Panc1 (cell line): ENCODE measurements around the gene SPATA7. TPM values are rescaled to one million over a fixed set of nuclear protein-coding genes. Genes with fewer than 3 reads are reported as not detected.

Experiments used
- ATAC-seq: fragments of 200-7000 bp; cut with Tn5 transposase; 2 replicates; pipeline ENCODE4 v1.9.1; 2020; ENCODE audit warnings: mild to moderate bottlenecking, moderate library complexity
- BruUV-seq: library from RNA; stranded (reverse); fragments of 400-500 nt; replicated peaks from 2 replicates; lab custom pipeline; 2021; lab: Mats Ljungman, UMichigan
- CTCF ChIA-PET: fragments of 300-600 bp; sonication (Branson Sonifier 250); formaldehyde crosslinking; loops from one replicate; lab custom pipeline; 2022; ENCODE audit warnings: antibody characterized with exemption; lab: Charles Lee
- POLR2A ChIA-PET: fragments of 300-600 bp; sonication (Branson Sonifier 250); formaldehyde crosslinking; loops from one replicate; lab custom pipeline; 2022; ENCODE audit warnings: antibody characterized with exemption; lab: Charles Lee
- DNase-seq: peaks from one replicate; pipeline ENCODE4 v3.0.0-alpha.2; 2010; ENCODE audit warnings: low read depth, low spot score
- H3K27ac ChIP-seq: 2 replicates; pipeline ENCODE4 v1.5.1; 2011; ENCODE audit warnings: mild to moderate bottlenecking, low read length, inconsistent platforms
- H3K27me3 ChIP-seq: fragments of 200-500 bp; sonication (Bioruptor generic); 2 replicates; pipeline ENCODE4 v1.6.0; 2014; ENCODE audit warnings: low read length, inconsistent platforms; ENCODE audit not compliant: control insufficient read depth, insufficient read depth
- H3K36me3 ChIP-seq: fragments of 200-500 bp; sonication (Bioruptor generic); 2 replicates; pipeline ENCODE4 v1.5.1; 2014; ENCODE audit warnings: inconsistent platforms, mild to moderate bottlenecking, low read length, moderate library complexity; ENCODE audit not compliant: control insufficient read depth, insufficient read depth
- H3K4me1 ChIP-seq: 2 replicates; pipeline ENCODE4 v1.5.1; 2011; ENCODE audit warnings: inconsistent platforms, mild to moderate bottlenecking, low read length, moderate library complexity; ENCODE audit not compliant: control insufficient read depth, insufficient read depth
- H3K4me3 ChIP-seq, 2 experiments: 2 replicates each; pipeline ENCODE4 v1.5.1; 2011 to 2012; ENCODE audit warnings: low read depth in 2 of 2, low read length in 2 of 2, mild to moderate bottlenecking in 2 of 2, inconsistent platforms in 1 of 2, moderate library complexity in 1 of 2
- H3K9me3 ChIP-seq: fragments of 200-500 bp; sonication (Bioruptor generic); 2 replicates; pipeline ENCODE4 v1.5.1; 2014; ENCODE audit warnings: low read depth, mild to moderate bottlenecking, inconsistent platforms, low read length, moderate library complexity; ENCODE audit not compliant: control insufficient read depth, insufficient read depth
- POLR2AphosphoS5 ChIP-seq: IDR thresholded peaks from 2 replicates; pipeline ENCODE4 v1.6.1; 2012; ENCODE audit warnings: mild to moderate bottlenecking, low read depth, low read length, moderate library complexity
- SIN3A ChIP-seq: IDR thresholded peaks from 2 replicates; pipeline ENCODE4 v1.6.1; 2012; ENCODE audit warnings: low read depth, mild to moderate bottlenecking, low read length, moderate library complexity, borderline replicate concordance; ENCODE audit not compliant: insufficient read depth
- TCF7L2 ChIP-seq: IDR thresholded peaks from 2 replicates; pipeline ENCODE4 v1.6.1; 2011; ENCODE audit warnings: mild to moderate bottlenecking, low read depth, low read length, inconsistent platforms
- in situ Hi-C: cut with HindIII; loops from 2 replicates; pipeline ENCODE4 v1.10.0; 2016; ENCODE audit warnings: low sequenced_read_pairs, low pct_unique_long_range_greater_than_20kb
- intact Hi-C: fragments of 100-400 bp; cut with micrococcal nuclease; formaldehyde crosslinking; loops from one replicate; pipeline ENCODE4 v1.10.0; 2022; ENCODE audit not compliant: unreplicated experiment
- total RNA-seq: library from RNA; stranded (reverse); gene quantifications from one replicate; pipeline ENCODE4 v1.2.1, GENCODE V29; 2021; ENCODE audit not compliant: unreplicated experiment
- TF ChIP-seq, protein P1 (sequence below): fragments of 450-650 bp; IDR thresholded peaks from 2 replicates; pipeline ENCODE4 v1.5.1; 2017; ENCODE audit warnings: mild to moderate bottlenecking
- TF ChIP-seq, protein P2 (sequence below), 2 experiments: IDR thresholded peaks; 2 replicates each; pipeline ENCODE4 v1.6.1; 2011 to 2012; ENCODE audit warnings: low read depth in 2 of 2, control low read depth in 1 of 2, low read length in 1 of 2, mild to moderate bottlenecking in 1 of 2, moderate library complexity in 1 of 2; ENCODE audit not compliant: insufficient read depth in 1 of 2

Gene SPATA7
- total RNA-seq, 1 experiment from 2014 or later: 4.0 TPM

DNA sequence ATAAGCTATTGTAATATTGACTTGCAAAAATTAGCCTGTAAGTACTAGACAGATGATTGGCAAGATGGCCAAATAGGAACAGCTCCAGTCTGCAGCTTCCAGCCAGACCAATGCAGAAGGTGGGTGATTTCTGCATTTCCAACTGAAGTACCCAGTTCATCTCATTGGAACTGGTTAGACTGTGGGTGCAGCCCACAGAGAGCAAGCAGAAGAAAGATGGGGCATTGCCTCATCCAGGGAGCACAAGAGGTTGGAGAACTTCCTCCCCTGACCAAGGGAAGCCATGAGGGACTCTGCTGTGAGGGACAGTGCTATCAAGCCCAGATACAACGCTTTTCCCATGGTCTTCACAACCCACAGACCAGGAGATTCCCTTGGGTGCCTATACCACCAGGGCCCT is 16.0 kb upstream of the SPATA7 start:
- Histone ChIP-seq H3K4me3 (no peak overlapping the region), H3K36me3 (no peaks in the 10 kb centered on the region), H3K4me1 (no peaks in the 10 kb centered on the region), H3K27me3 (no peaks in the 10 kb centered on the region), H3K27ac (no peak overlapping the region), H3K9me3 (no peaks in the 10 kb centered on the region)
- DNase-seq: no peak
- ChIA-PET POLR2A (no interaction called here), CTCF (no interaction called here)
- ATAC-seq: no peak
- BruUV-seq: no TSS peak
- intact Hi-C loops (no loop called here), in situ Hi-C loops (no loop called here)
- TF ChIP-seq, protein P1, sequence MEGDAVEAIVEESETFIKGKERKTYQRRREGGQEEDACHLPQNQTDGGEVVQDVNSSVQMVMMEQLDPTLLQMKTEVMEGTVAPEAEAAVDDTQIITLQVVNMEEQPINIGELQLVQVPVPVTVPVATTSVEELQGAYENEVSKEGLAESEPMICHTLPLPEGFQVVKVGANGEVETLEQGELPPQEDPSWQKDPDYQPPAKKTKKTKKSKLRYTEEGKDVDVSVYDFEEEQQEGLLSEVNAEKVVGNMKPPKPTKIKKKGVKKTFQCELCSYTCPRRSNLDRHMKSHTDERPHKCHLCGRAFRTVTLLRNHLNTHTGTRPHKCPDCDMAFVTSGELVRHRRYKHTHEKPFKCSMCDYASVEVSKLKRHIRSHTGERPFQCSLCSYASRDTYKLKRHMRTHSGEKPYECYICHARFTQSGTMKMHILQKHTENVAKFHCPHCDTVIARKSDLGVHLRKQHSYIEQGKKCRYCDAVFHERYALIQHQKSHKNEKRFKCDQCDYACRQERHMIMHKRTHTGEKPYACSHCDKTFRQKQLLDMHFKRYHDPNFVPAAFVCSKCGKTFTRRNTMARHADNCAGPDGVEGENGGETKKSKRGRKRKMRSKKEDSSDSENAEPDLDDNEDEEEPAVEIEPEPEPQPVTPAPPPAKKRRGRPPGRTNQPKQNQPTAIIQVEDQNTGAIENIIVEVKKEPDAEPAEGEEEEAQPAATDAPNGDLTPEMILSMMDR: no peak
- TF ChIP-seq TCF7L2: no peak

DNA sequence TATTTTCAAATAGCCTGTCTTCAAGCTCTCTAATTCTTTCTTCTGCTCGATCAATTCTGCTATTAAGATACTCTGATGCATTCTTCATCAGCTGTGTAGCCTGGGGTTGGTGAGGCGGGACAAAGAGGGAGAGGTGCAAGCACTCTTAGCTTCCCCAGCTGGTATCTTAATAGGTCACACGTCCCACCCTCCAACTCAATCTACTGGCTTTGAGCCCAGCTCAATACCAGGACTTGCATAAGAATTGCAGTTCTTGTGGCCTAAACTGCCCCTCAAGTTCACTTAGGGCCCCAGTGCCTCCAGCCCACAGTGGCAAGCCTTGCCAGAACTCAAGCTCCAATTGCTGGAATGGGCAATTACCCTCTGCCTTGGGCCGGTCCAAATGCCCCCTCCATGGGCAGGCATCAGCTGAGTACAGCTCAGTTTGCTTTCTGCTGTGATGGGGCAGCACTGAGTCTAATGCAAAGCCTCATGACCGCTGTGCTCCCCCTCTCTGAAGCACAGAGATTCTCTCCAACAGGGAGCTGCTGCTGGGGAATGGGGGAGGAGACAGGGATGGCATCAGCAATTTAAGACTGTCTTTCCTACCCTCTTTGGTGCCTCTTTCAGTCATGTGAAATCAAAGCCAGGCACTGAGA is 5.6 kb upstream of the SPATA7 start:
- Histone ChIP-seq H3K36me3 (no peaks in the 10 kb centered on the region), H3K9me3 (no peaks in the 10 kb centered on the region; the same call in 1 of the 2 replicates), H3K4me3 (no peak overlapping the region), H3K4me1 (no peaks in the 10 kb centered on the region), H3K27ac (no peak overlapping the region), H3K27me3 (no peaks in the 10 kb centered on the region)
- ChIA-PET POLR2A (no interaction called here), CTCF (interaction anchor here (1.3 to 2.6 kb wide), 3 partner anchors 189 to 432 kb away, joined by 3 to 21 read pairs (median 6); no protein-coding TSS in a partner anchor)
- ATAC-seq: no peak
- in situ Hi-C loops: no loop called here
- no peak for TF ChIP-seq TCF7L2
- TF ChIP-seq, protein P1: no peak
- TF ChIP-seq, protein P2, sequence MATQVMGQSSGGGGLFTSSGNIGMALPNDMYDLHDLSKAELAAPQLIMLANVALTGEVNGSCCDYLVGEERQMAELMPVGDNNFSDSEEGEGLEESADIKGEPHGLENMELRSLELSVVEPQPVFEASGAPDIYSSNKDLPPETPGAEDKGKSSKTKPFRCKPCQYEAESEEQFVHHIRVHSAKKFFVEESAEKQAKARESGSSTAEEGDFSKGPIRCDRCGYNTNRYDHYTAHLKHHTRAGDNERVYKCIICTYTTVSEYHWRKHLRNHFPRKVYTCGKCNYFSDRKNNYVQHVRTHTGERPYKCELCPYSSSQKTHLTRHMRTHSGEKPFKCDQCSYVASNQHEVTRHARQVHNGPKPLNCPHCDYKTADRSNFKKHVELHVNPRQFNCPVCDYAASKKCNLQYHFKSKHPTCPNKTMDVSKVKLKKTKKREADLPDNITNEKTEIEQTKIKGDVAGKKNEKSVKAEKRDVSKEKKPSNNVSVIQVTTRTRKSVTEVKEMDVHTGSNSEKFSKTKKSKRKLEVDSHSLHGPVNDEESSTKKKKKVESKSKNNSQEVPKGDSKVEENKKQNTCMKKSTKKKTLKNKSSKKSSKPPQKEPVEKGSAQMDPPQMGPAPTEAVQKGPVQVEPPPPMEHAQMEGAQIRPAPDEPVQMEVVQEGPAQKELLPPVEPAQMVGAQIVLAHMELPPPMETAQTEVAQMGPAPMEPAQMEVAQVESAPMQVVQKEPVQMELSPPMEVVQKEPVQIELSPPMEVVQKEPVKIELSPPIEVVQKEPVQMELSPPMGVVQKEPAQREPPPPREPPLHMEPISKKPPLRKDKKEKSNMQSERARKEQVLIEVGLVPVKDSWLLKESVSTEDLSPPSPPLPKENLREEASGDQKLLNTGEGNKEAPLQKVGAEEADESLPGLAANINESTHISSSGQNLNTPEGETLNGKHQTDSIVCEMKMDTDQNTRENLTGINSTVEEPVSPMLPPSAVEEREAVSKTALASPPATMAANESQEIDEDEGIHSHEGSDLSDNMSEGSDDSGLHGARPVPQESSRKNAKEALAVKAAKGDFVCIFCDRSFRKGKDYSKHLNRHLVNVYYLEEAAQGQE (IDR thresholded peaks at IDR 0.05; ENCODE audit: insufficient read depth in 1 of 2, low read depth in 2 of 2, low read length in 1 of 2): no peak
- TF ChIP-seq SIN3A: no peak
- no peak for TF ChIP-seq POLR2AphosphoS5
- intact Hi-C loops: loop anchor here (2.0 to 5.0 kb wide), 2 partner anchors 193 to 367 kb away; no protein-coding TSS in a partner anchor
- BruUV-seq: no TSS peak
- no peak for DNase-seq
